Tibial nerve (tissue), 3 donors: ENCODE data around the gene GGT7.

Experiments
- CTCF ChIP-seq, 5 experiments: fragments of 200-600 bp in 3 of 5; fragments of 450-650 bp in 2 of 5; sonication (generic) in 3 of 5; IDR thresholded peaks; one replicate each; pipeline ENCODE4 v1.5.1; 2016 to 2019; ENCODE audit warnings: antibody characterized with exemption in 5 of 5, mild to moderate bottlenecking in 3 of 5, moderate library complexity in 2 of 5
- POLR2A ChIP-seq, 2 donors: fragments of 450-650 bp; IDR thresholded peaks; one replicate each; pipeline ENCODE4 v1.6.1; 2017; ENCODE audit warnings: antibody characterized with exemption in 2 of 2, mild to moderate bottlenecking in 2 of 2, moderate library complexity in 2 of 2

DNA sequence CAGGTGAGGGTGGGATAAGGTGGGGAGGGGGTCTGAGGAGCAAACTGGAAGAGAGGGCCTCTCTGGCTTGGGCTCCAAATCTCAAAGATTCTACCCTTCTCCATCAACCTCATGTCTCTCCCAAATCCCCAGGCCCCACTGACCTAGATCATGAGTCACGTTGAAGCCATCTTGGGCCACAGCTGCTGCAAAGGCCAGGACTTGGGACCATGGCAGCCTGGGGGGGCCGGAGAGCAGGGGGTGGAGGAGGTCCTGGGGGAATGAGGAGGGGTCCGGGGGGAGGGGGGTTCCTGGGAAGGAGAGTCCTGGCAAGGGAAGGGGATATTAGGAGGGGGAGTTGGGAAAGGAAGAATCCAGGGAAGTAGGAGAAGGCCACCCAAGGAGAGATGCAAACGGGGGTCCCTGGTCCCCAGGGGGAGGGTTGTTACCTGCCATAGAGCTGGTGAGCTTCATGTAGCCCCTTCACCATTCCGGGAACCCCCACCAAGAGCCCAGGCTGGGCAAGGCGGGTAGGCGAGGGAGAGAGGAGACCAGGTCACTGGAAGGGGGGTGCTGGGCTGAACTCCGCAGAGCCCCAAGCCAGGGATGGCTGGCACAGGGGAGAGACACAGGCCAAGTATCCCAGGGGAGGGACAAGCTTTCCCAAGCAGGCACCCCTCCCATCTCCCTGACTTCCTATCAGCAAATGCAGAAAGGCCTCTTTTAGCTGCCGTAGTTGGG, 12.7 kb downstream of the GGT7 start:
- TF ChIP-seq CTCF (IDR thresholded peaks at IDR 0.05) = no peak
- TF ChIP-seq POLR2A (IDR thresholded peaks at IDR 0.05) = no peak
